HEK293T (cell line): ENCODE measurements around the gene TBC1D22B.

ENCODE experiments used
- CTCF ChIA-PET: fragments of 350-600 bp; formaldehyde crosslinking; extraction: SDS; loops from one replicate; lab custom pipeline; 2021; ENCODE audit warnings: antibody characterized with exemption, inconsistent platforms; lab: Yijun Ruan, JAX
- POLR2A ChIA-PET: fragments of 350-600 bp; formaldehyde crosslinking; extraction: SDS; loops from one replicate; lab custom pipeline; 2020; ENCODE audit warnings: antibody characterized with exemption, inconsistent platforms; lab: Yijun Ruan, JAX
- DNase-seq: peaks from one replicate; pipeline ENCODE4 v3.0.0; 2012; ENCODE audit warnings: mixed read lengths; ENCODE audit errors: extremely low spot score
- ARNT ChIP-seq: fragments of 450-650 bp; IDR thresholded peaks from 2 replicates; pipeline ENCODE4 v1.6.1; 2017; ENCODE audit warnings: mild to moderate bottlenecking
- BHLHE40 ChIP-seq: fragments of 450-650 bp; IDR thresholded peaks from 2 replicates; pipeline ENCODE4 v1.6.1; 2016; ENCODE audit warnings: mild to moderate bottlenecking, moderate library complexity, borderline replicate concordance
- CTBP1 ChIP-seq: fragments of 450-650 bp; IDR thresholded peaks from 2 replicates; pipeline ENCODE4 v1.6.1; 2016; ENCODE audit warnings: borderline replicate concordance
- ELF4 ChIP-seq: fragments of 450-650 bp; IDR thresholded peaks from 2 replicates; pipeline ENCODE4 v1.6.1; 2017; ENCODE audit warnings: antibody characterized with exemption
- FOXA1 ChIP-seq: fragments of 450-650 bp; IDR thresholded peaks from 2 replicates; pipeline ENCODE4 v1.6.1; 2016; ENCODE audit warnings: mild to moderate bottlenecking
- FOXK2 ChIP-seq: fragments of 450-650 bp; IDR thresholded peaks from 2 replicates; pipeline ENCODE4 v1.6.1; 2016; ENCODE audit warnings: mild to moderate bottlenecking
- FOXM1 ChIP-seq: fragments of 450-650 bp; IDR thresholded peaks from 2 replicates; pipeline ENCODE4 v1.6.1; 2017; ENCODE audit warnings: mild to moderate bottlenecking, borderline replicate concordance
- HDGF ChIP-seq: fragments of 450-650 bp; IDR thresholded peaks from 2 replicates; pipeline ENCODE4 v1.6.1; 2017; ENCODE audit warnings: antibody characterized with exemption, borderline replicate concordance
- L3MBTL2 ChIP-seq: fragments of 450-650 bp; conservative IDR thresholded peaks from 2 replicates; pipeline ENCODE4 v1.6.1; 2016; ENCODE audit warnings: mild to moderate bottlenecking
- LEF1 ChIP-seq: fragments of 450-650 bp; IDR thresholded peaks from 2 replicates; pipeline ENCODE4 v1.6.1; 2017; ENCODE audit warnings: mild to moderate bottlenecking, borderline replicate concordance
- NFRKB ChIP-seq: fragments of 450-650 bp; IDR thresholded peaks from 2 replicates; pipeline ENCODE4 v1.6.1; 2016; ENCODE audit warnings: mild to moderate bottlenecking, moderate library complexity
- SP1 ChIP-seq: fragments of 450-650 bp; IDR thresholded peaks from 2 replicates; pipeline ENCODE4 v1.6.1; 2017
- SUZ12 ChIP-seq: fragments of 450-650 bp; IDR thresholded peaks from 2 replicates; pipeline ENCODE4 v1.6.1; 2016; ENCODE audit warnings: mild to moderate bottlenecking
- TARDBP ChIP-seq: fragments of 450-650 bp; IDR thresholded peaks from 2 replicates; pipeline ENCODE4 v1.6.1; 2016
- ZNF384 ChIP-seq: fragments of 450-650 bp; IDR thresholded peaks from 2 replicates; pipeline ENCODE4 v1.6.1; 2016
- TF ChIP-seq, protein P1 (sequence below): fragments of 450-650 bp; IDR thresholded peaks from 2 replicates; pipeline ENCODE4 v1.6.1; 2016

Gene TBC1D22B

DNA sequence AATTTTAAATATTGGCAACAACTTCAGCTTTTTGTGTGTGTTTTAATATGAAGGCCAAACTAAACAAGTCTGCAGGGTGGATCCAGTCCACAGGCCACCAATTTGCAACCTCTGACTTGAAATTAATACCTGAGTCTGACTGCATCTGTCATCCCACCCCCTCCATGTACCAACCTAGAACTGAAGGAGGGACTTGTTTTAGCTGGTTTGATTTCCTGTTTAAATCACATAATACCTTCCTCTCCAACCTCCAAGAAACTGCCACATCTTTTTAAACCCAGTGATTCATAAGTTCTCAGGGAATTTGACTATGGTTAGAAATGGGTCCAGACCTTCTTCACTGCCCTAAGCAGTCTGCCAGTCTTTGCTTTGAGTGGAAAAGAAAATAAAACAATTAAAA, 117.8 kb downstream of the TBC1D22B start:
- TF ChIP-seq LEF1 (no peak), ELF4 (no peak), CTBP1 (no peak), NFRKB (no peak), FOXA1 (no peak), ZNF384 (no peak), L3MBTL2 (no peak), SP1 (no peak), ARNT (no peak), FOXM1 (no peak), TARDBP (no peak), HDGF (no peak), BHLHE40 (no peak), FOXK2 (no peak), SUZ12 (no peak)
- TF ChIP-seq, protein P1, sequence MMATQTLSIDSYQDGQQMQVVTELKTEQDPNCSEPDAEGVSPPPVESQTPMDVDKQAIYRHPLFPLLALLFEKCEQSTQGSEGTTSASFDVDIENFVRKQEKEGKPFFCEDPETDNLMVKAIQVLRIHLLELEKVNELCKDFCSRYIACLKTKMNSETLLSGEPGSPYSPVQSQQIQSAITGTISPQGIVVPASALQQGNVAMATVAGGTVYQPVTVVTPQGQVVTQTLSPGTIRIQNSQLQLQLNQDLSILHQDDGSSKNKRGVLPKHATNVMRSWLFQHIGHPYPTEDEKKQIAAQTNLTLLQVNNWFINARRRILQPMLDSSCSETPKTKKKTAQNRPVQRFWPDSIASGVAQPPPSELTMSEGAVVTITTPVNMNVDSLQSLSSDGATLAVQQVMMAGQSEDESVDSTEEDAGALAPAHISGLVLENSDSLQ: no peak
- ChIA-PET CTCF (no interaction called here), POLR2A (no interaction called here)
- no peak for DNase-seq

DNA sequence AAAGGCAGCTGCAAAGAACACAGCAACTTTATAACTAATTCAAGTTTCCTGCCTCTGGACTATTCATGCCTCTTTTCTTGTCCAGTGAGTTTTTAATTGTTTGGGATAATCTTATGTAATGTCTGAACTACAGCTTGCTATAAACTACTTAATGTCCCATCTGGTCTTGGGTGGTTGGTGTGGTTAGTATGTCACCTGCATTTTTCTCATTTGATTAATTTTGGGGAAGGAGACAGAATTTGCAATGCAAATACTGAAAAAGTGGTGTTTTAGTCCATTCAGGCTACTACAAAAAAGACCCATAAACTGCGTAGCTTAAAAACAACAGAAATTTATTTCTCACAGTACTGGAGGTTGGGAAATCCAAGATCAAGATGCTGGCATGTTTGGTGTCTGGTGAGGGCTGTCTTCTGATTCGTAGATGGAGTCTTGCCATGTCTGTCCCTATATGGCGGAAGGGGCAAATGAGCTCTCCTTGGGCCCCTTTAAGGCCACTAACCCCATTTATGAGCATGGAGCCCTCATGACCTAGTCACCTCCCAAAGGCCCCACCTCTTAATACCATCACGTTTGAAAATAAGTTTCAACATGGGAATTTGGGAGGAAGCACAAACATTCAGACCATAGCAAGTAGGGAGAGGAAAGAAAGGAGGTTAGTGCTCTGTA, 118.6 kb downstream of the TBC1D22B start:
- ChIA-PET POLR2A (no interaction called here), CTCF (no interaction called here)
- TF ChIP-seq L3MBTL2 (no peak), LEF1 (no peak), ELF4 (no peak), SP1 (no peak), ARNT (no peak), HDGF (no peak), ZNF384 (no peak), FOXM1 (no peak), SUZ12 (no peak), BHLHE40 (no peak)
- TF ChIP-seq, protein P1: no peak

DNA sequence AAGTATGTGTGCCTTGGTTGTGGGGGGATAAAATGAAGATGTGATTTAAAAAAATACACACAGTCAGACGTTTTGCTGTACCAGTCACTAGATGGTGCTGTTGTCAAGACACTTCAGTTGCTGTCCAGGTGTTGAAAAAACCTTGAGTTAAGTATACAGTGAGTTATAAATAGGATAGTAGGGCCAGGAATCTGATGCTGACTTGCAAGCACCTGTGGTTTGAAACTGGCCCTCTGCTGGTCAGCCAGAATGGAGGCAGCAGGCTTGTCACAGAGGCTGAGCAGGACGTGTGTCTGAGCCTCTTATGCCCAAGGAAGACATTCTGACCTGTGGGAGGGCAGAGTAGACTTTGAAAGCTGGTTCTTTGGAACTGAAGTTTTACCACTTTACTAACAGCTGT, 124.0 kb downstream of the TBC1D22B start:
- TF ChIP-seq ZNF384 (0 out of 2 replicates have a peak, but pooled peaks have one; percentile 59), L3MBTL2 (no peak)
- ChIA-PET POLR2A (no interaction called here), CTCF (interaction anchor here (0.7 to 1.2 kb wide), 3 partner anchors 8 to 184 kb away, joined by 3 to 4 read pairs (median 3); no protein-coding TSS in a partner anchor)
- peak; percentile 43 for DNase-seq

More for the DNA sequence above, 118.6 kb downstream of the TBC1D22B start:
- no peak for DNase-seq
